ENCODE data around the gene ZNF516. TPM values are rescaled to one million over a fixed set of nuclear protein-coding genes. Genes with fewer than 3 reads are reported as not detected.
A peak's percentile ranks its signal among the peaks of the same experiment; 100 is the strongest.

Gene ZNF516
- total and polyA plus RNA-seq, 2 of the 4 experiments (the other 2 are of a cell fraction): 7.9 to 16.9 TPM

- H2BK120ac ChIP-seq (ENCODE audit: low read depth, low read length): no peak overlapping the region
- no TSS peak for BruUV-seq (replicated peaks)
- POLR2A ChIA-PET (ENCODE audit: unreplicated experiment): no interaction called here
- no peaks in the 10 kb centered on the region for H4K20me1 ChIP-seq (ENCODE audit: insufficient read depth, low read length)
- no peak overlapping the region for H3K23ac ChIP-seq (ENCODE audit: low read depth, low read length)
- no peak overlapping the region for H2AK5ac ChIP-seq (ENCODE audit: low read depth, low read length)
- no peaks in the 10 kb centered on the region for H3K79me1 ChIP-seq (ENCODE audit: low read depth in 1 of 2, low read length in 2 of 2)
- no peak overlapping the region for H3K4me3 ChIP-seq (ENCODE audit: insufficient read depth, low read depth, low read length)
- no peaks in the 10 kb centered on the region for H3K4me1 ChIP-seq (ENCODE audit: control insufficient read depth, insufficient read depth, low read length)
- no peak overlapping the region for H3K4me2 ChIP-seq (ENCODE audit: low read depth, low read length)
- H3K18ac ChIP-seq (ENCODE audit: low read depth, low read length): no peak overlapping the region
- ATAC-seq (ENCODE audit: low read depth) (no peak), DNase-seq (no peak)
- H4K91ac ChIP-seq (ENCODE audit: insufficient read depth, low read depth, low read length): no peak overlapping the region
- dilution Hi-C loops (cut with HindIII; ENCODE audit: low sequenced_read_pairs, unreplicated experiment): no loop called here
- H2AFZ ChIP-seq (replicated peaks; ENCODE audit: low read length, poor library complexity): peak overlapping the region; percentile 37
- no peak overlapping the region for H3K9ac ChIP-seq (ENCODE audit: low read depth, low read length)
- H3K27ac ChIP-seq (ENCODE audit: insufficient read depth, low read length): no peak overlapping the region
- in situ Hi-C loops (cut with MboI; ENCODE audit: low sequenced_read_pairs): no loop called here
- CTCF ChIA-PET: interaction anchor here (1.2 kb wide), 1 partner anchor 9 kb away, joined by 3 read pairs; no protein-coding TSS in a partner anchor
- no peak overlapping the region for H3K56ac ChIP-seq (ENCODE audit: extremely low read depth, insufficient read depth, low read length)
- peaks cover 5% of the 10 kb centered on the region for H3K27me3 ChIP-seq (ENCODE audit: control insufficient read depth, insufficient read depth, low read length)
- no peak overlapping the region for H3K14ac ChIP-seq (replicated peaks; ENCODE audit: low read depth, low read length)
- no peaks in the 10 kb centered on the region for H3K36me3 ChIP-seq (ENCODE audit: control insufficient read depth, insufficient read depth, low read length)
- no peak overlapping the region for H2BK5ac ChIP-seq (ENCODE audit: low read depth, low read length, poor library complexity, severe bottlenecking)
- no peaks in the 10 kb centered on the region for H3K9me1 ChIP-seq (ENCODE audit: insufficient read depth, low read length)
- H4K5ac ChIP-seq (ENCODE audit: low read depth, low read length): no peak overlapping the region
- intact Hi-C loops (cut with micrococcal nuclease): no loop called here
- H2BK20ac ChIP-seq (ENCODE audit: low read depth, low read length): no peak overlapping the region
- H2BK15ac ChIP-seq (ENCODE audit: low read depth, low read length): no peak overlapping the region
- H2AK9ac ChIP-seq (replicated peaks; ENCODE audit: low read depth, low read length, poor library complexity): no peak overlapping the region
- WGBS, 2 experiments (ENCODE audit: extremely low coverage in 2 of 2, insufficient read length in 1 of 2): 0% methylated on average over 1 of the region's 5 CpGs; no CpG with 5 or more reads in 1 of the 2 experiments
- TF ChIP-seq ELK1 (IDR thresholded peaks at IDR 0.05; ENCODE audit: borderline replicate concordance, low read depth, low read length) (no peak), NFE2L2 (IDR thresholded peaks at IDR 0.05; ENCODE audit: low read depth, low read length) (no peak), MAZ (IDR thresholded peaks at IDR 0.05; ENCODE audit: borderline replicate concordance, low read depth, low read length) (no peak), BHLHE40 (IDR thresholded peaks at IDR 0.05; ENCODE audit: low read depth, low read length) (no peak), CHD1 (IDR thresholded peaks at IDR 0.05; ENCODE audit: low read depth, low read length) (no peak), USF2 (IDR thresholded peaks at IDR 0.05; ENCODE audit: low read depth, low read length) (no peak), SMC3 (IDR thresholded peaks at IDR 0.05; ENCODE audit: low read depth, low read length) (no peak), RFX5 (IDR thresholded peaks at IDR 0.05; ENCODE audit: low read depth, low read length) (no peak)
- no peak overlapping the region for H4K8ac ChIP-seq (ENCODE audit: low read depth in 2 of 2, low read length in 2 of 2)
- H3K4ac ChIP-seq (ENCODE audit: low read depth, low read length): no peak overlapping the region
- no peaks in the 10 kb centered on the region for H3K9me3 ChIP-seq (ENCODE audit: control insufficient read depth, insufficient read depth, low read length)
These were observed 179.3 kb downstream of the ZNF516 start for GRCh38 chr18:76315722-76316230.
